VCaP (cell line): ENCODE measurements around the gene LEPR.

Experiments used
- H3K27ac ChIP-seq: fragments of 450-650 bp; 2 replicates; pipeline ENCODE4 v1.5.1; 2017
- CTCF ChIP-seq: fragments of 450-650 bp; conservative IDR thresholded peaks from 2 replicates; pipeline ENCODE4 v1.5.1; 2017; ENCODE audit warnings: mild to moderate bottlenecking, moderate library complexity

The LEPR gene

GRCh38 chr1:65412256-65412983 is 8.0 kb upstream of the LEPR start:
- no peak overlapping the region for H3K27ac ChIP-seq
- TF ChIP-seq CTCF = no peak

GRCh38 chr1:65412984-65413375 is 7.5 kb upstream of the LEPR start:
- H3K27ac ChIP-seq = no peak overlapping the region
- TF ChIP-seq CTCF = no peak

DNA sequence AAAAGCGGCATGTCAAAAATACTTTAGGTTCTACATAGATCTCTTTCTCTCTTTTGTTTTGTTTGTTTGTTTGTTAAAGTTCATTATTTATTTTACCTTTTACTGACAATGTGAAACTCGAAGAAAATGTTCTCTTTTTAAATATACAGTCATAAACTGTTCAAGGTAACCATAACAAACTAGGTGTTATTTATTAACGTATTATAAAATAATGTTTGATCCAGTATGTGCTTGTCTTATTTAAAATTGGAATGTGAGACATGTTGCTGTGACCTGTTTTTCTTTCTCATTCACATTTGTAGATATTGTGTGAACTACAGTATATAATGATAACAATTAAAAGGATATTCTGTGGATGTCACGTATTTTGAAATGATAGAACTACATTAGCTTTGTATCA is 5.9 kb upstream of the LEPR start:
- no peak overlapping the region for H3K27ac ChIP-seq
- TF ChIP-seq CTCF = no peak

GRCh38 chr1:65416767-65417166 is 3.7 kb upstream of the LEPR start:
- TF ChIP-seq CTCF = no peak
- H3K27ac ChIP-seq = no peak overlapping the region

DNA sequence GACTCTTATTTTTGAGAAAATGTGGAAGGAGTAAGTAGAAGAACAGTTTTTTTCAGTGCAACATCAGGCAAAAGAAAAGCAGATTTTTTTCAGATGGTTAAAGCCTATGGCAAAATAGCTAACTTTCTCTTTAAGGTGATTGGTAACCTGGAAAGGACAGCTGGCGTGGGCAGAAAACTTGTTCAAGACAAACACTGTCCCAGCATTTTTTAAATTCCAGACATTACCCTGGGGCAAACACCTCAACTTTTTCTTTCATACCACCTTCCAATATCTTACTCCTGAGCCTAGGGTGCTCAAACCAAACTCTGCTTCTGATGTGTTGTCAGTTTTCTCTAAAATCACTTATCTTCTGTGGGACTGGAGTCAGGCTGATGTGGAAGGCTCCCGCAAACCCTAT is 2.7 kb upstream of the LEPR start:
- TF ChIP-seq CTCF = no peak
- H3K27ac ChIP-seq = no peak overlapping the region

DNA sequence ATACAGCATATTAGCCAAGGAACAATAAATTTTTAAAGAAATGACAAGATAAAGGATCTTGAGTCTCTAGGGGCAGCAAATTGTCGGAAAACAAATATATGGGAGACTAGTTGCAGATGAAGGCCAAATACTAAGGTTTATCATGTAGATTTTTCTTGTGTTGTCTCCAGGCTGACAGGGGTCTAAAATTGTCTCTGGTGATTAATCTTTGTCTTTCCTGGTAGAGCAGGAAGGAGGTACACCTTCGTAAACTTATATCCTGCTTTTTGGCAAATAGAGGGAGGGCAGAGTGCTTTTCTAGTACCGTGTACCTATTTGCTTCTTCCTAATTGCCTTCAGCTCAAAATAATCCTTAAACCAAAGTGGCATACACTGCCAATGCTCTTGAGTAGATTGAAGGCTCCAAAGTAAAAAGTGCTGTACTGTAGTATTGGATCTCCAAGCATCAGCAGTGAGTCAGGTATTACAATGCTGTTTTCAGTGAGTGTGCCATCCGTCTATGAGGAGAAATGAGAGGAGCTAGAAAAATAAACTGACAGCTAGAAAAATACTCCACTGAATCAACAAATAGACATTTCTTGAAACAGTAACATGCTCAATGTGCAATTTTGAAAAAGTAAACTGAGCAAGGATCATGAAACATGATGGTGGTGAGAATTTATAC is 1.8 kb upstream of the LEPR start:
- peak overlapping the region; percentile 91; the same call in 1 of the 2 replicates for H3K27ac ChIP-seq
- TF ChIP-seq CTCF = no peak

DNA sequence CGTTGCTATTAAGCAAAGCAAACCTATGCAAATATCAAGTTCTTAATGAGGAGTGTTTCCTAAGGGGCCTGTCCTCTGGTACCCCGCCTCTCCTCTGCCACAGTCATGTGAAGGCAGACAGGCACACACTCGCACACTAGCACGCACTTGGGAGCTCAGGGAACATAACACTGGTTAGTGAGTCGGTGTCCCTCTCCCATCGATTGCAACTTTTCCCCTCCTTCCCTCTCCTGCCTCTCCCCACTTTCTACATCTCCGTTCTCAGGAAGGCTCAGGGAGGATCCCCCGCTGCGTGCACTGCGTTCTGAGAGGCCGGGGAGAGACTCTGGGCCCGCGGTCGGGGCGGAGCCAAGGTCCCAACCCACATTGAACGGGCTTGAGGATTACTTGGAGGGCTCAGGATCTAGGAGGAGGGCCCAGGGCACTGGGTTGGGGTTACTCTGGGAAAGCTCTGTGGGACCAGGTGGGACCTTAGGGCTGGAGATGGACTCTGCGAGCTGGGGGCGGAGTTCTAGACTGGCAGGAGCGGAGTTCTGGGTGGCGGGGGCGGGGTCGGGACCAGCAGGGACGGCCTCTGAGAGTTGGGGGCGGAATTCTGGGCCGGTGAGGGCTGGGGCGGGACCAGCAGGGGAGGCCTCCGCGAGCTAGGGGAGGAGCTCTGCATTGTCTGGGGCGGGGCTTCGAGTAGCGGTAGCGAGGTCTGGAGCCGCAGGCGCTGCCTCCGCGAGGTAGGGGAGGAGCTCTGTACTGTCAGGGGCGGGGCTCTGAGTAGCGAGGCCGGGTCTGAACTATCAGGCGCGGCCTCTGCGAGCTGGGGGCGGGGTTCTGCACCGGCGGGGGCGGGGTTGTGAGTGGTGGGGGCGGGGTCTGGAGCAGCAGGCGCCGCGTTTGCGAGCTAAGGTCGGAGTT is 533 bp upstream of the LEPR start:
- peak overlapping the region; percentile 91 for H3K27ac ChIP-seq
- TF ChIP-seq CTCF = no peak
